Spleen (tissue), 11 donors: ENCODE results near the gene CREB3L2. TPM values are rescaled to one million over a fixed set of nuclear protein-coding genes. Genes with fewer than 3 reads are reported as not detected.
A peak's percentile ranks its signal among the peaks of the same experiment; 100 is the strongest.

Source experiments
- DNase-seq: peaks from one replicate; pipeline ENCODE4 v3.0.0-alpha.2; 2020
- H3K27ac ChIP-seq, 8 donors: fragments of 200-600 bp; sonication (generic) in 7 of 8; 1 replicate in 4 of 8; 2 replicates in 4 of 8; pipeline versions ENCODE4 v1.5.0 to v1.8.0; 2016 to 2021; ENCODE audit warnings: inconsistent platforms in 4 of 8, mild to moderate bottlenecking in 4 of 8, moderate library complexity in 1 of 8
- H3K27me3 ChIP-seq, 7 donors: fragments of 200-600 bp; sonication (generic) in 6 of 7; replicated peaks in 1 of 7; 1 replicate in 4 of 7; 2 replicates in 3 of 7; pipeline versions ENCODE4 v1.5.0 to v1.8.0; 2016 to 2021; ENCODE audit warnings: inconsistent platforms in 3 of 7, mild to moderate bottlenecking in 1 of 7
- H3K36me3 ChIP-seq, 6 donors: fragments of 200-600 bp; sonication (generic) in 5 of 6; 1 replicate in 4 of 6; 2 replicates in 2 of 6; pipeline versions ENCODE4 v1.5.0 to v1.8.0; 2016 to 2021; ENCODE audit warnings: inconsistent platforms in 2 of 6
- H3K4me1 ChIP-seq, 6 donors: fragments of 200-600 bp; sonication (generic) in 5 of 6; 1 replicate in 3 of 6; 2 replicates in 3 of 6; pipeline versions ENCODE4 v1.5.0 to v1.8.0; 2016 to 2021; ENCODE audit warnings: inconsistent platforms in 3 of 6
- H3K4me3 ChIP-seq, 8 donors: fragments of 200-600 bp; sonication (generic) in 7 of 8; 1 replicate in 4 of 8; 2 replicates in 4 of 8; pipeline versions ENCODE4 v1.5.0 to v1.8.0; 2016 to 2021; ENCODE audit warnings: inconsistent platforms in 4 of 8, mild to moderate bottlenecking in 4 of 8, moderate library complexity in 2 of 8
- H3K9me3 ChIP-seq, 8 donors: fragments of 200-600 bp; sonication (generic) in 7 of 8; 1 replicate in 4 of 8; 2 replicates in 4 of 8; pipeline versions ENCODE4 v1.5.0 to v1.8.0; 2016 to 2021; ENCODE audit warnings: inconsistent platforms in 4 of 8
- POLR2A ChIP-seq, 3 donors: fragments of 450-650 bp; IDR thresholded peaks; one replicate each; pipeline ENCODE4 v1.5.1; 2017; ENCODE audit warnings: antibody characterized with exemption in 3 of 3, mild to moderate bottlenecking in 1 of 3
- POLR2AphosphoS5 ChIP-seq, 3 donors: sonication (generic); formaldehyde crosslinking; IDR thresholded peaks; one replicate each; pipeline ENCODE4 v1.5.1; 2017; ENCODE audit warnings: antibody characterized with exemption in 3 of 3
- WGBS, 5 donors: extraction: QIAGEN DNeasy Blood & Tissue Kit in 3 of 5; methylation state at CpG; one replicate each; pipeline versions ENCODE4 v1.1.5 to v1.1.7; 2013 to 2018; 5-methylcytosine and 5-hydroxymethylcytosine counted together
- intact Hi-C: fragments of 100-400 bp; cut with DNase I; formaldehyde crosslinking; loops from one replicate; pipeline ENCODE4 v1.15.0; 2023; ENCODE audit warnings: low total_unique reads
- polyA plus RNA-seq, 3 donors: library from polyadenylated mRNA; stranded (reverse); fragments of 200-250 nt; gene quantifications; one replicate each; pipeline ENCODE4 v1.2.1, GENCODE V29; 2013
- total RNA-seq, 7 donors: library from RNA; depleted of rRNA in 3 of 7; stranded (reverse); fragments of >200 nt in 3 of 7; fragmentation: NEBNext Ultra II Directional in 4 of 7; extraction: Animal tissue kit (Norgen Biotek cat#: 25700) in 4 of 7; gene quantifications; one replicate each; pipeline versions ENCODE4 v1.1.0 to v1.2.1, GENCODE V29; 2016 to 2021
- TF ChIP-seq, protein P1 (sequence below), 11 experiments: fragments of 200-600 bp in 7 of 11; fragments of 450-650 bp in 4 of 11; sonication (generic) in 4 of 11; IDR thresholded peaks in 8 of 11; conservative IDR thresholded peaks in 3 of 11; 1 replicate in 7 of 11; 2 replicates in 4 of 11; pipeline versions ENCODE4 v1.4.0 to v1.8.0; 2016 to 2021; ENCODE audit warnings: antibody characterized with exemption in 11 of 11, inconsistent platforms in 4 of 11, mild to moderate bottlenecking in 1 of 11
- donor health status: healthy with polysubstance abuse.
- donor health status: DM: no; HTN: no; CAD: no; lungs with moderate emphysema.
- donor health status: DM: no; HTN: no; CAD: no.
- donor health status: Bipolar disorder and iron deficiency.
- donor health status: healthy.
- donor health status: DM: no; HTN: no; CAD: no.
- donor health status: DM: yes; HTN: yes; CAD: no.

The CREB3L2 gene
- total and polyA plus RNA-seq, 10 donors: 3.5 to 68.4 (median 42.4) TPM

DNA sequence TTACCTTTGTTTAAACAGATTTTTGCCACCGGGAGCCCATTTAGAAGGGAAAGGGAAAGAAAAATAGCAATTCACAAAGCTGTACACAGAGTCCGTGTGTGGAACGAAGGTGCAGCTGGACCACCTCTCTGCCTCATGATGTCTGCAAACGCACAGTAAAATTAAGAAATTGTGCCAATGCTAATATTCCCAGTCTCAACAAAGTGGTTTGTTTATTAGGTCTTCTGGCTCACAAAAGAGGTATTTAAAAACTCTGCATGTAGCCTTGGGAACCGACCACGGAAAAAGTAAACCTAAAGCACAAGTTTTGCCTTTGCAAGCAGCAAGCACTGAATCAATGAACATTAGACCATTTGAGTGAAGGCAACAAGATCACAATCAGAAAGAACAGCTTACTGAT, 57.7 kb downstream of the CREB3L2 start:
- TF ChIP-seq POLR2AphosphoS5 (IDR thresholded peaks at IDR 0.05): no peak
- TF ChIP-seq, protein P1, sequence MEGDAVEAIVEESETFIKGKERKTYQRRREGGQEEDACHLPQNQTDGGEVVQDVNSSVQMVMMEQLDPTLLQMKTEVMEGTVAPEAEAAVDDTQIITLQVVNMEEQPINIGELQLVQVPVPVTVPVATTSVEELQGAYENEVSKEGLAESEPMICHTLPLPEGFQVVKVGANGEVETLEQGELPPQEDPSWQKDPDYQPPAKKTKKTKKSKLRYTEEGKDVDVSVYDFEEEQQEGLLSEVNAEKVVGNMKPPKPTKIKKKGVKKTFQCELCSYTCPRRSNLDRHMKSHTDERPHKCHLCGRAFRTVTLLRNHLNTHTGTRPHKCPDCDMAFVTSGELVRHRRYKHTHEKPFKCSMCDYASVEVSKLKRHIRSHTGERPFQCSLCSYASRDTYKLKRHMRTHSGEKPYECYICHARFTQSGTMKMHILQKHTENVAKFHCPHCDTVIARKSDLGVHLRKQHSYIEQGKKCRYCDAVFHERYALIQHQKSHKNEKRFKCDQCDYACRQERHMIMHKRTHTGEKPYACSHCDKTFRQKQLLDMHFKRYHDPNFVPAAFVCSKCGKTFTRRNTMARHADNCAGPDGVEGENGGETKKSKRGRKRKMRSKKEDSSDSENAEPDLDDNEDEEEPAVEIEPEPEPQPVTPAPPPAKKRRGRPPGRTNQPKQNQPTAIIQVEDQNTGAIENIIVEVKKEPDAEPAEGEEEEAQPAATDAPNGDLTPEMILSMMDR (IDR thresholded peaks at IDR 0.05 in 8 of 11, conservative IDR thresholded peaks at IDR 0.05 in 3 of 11): no peak
- TF ChIP-seq POLR2A (IDR thresholded peaks at IDR 0.05): no peak
- H3K36me3 ChIP-seq: no peaks in the 10 kb centered on the region

DNA sequence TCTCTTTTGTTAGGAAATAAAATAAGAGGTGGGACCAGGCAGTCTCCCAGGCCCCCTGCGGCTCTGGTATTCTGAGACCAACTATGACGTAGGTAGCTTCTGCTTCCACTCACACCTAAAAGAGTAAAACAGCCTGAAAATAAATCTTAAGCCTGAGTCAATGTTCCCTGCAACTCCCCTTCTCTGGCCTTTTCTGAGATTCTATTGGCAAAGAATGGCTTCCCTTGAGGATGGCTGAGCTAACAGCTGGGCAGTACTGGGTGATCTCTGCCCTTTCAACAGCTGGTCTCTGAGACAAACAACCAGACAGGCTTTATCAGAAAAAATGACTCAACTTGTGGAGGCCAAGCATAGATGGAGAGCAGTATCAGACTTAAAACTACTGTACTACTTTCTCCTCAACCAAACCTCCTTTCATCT, 58.7 kb downstream of the CREB3L2 start:
- peaks cover 0 to 6% (median 3%) of the 10 kb centered on the region in 6 donors for H3K4me1 ChIP-seq
- no peaks in the 10 kb centered on the region for H3K36me3 ChIP-seq
- H3K4me3 ChIP-seq: no peak overlapping the region
- no peak for TF ChIP-seq POLR2A (IDR thresholded peaks at IDR 0.05)
- TF ChIP-seq POLR2AphosphoS5 (IDR thresholded peaks at IDR 0.05): peak in 1 of 3 donors; percentile 64
- 71 to 94% (median 89%) methylated on average over 2 of the region's 2 CpGs for WGBS, 5 donors
- H3K27ac ChIP-seq: peak overlapping the region in 4 of 8 donors; percentile 4 to 35 (median 20)
- intact Hi-C loops: loop anchor here (10.0 kb wide), 1 partner anchor 62 kb away; the partner anchor contains the start of gene CREB3L2
- H3K27me3 ChIP-seq: no peaks in the 10 kb centered on the region
- H3K9me3 ChIP-seq: no peaks in the 10 kb centered on the region
- DNase-seq: no peak

More for the DNA sequence above, 57.7 kb downstream of the CREB3L2 start:
- DNase-seq: no peak
- WGBS, 5 donors: 87 to 98% (median 94%) methylated on average over 6 of the region's 6 CpGs
- no peak overlapping the region for H3K27ac ChIP-seq
- no peak overlapping the region for H3K4me3 ChIP-seq
- H3K27me3 ChIP-seq: no peaks in the 10 kb centered on the region
- no peaks in the 10 kb centered on the region for H3K9me3 ChIP-seq
- intact Hi-C loops: loop anchor here (10.0 kb wide), 1 partner anchor 61 kb away; the partner anchor contains the start of gene CREB3L2
- H3K4me1 ChIP-seq: peaks cover 0 to 6% (median 3%) of the 10 kb centered on the region in 6 donors

DNA sequence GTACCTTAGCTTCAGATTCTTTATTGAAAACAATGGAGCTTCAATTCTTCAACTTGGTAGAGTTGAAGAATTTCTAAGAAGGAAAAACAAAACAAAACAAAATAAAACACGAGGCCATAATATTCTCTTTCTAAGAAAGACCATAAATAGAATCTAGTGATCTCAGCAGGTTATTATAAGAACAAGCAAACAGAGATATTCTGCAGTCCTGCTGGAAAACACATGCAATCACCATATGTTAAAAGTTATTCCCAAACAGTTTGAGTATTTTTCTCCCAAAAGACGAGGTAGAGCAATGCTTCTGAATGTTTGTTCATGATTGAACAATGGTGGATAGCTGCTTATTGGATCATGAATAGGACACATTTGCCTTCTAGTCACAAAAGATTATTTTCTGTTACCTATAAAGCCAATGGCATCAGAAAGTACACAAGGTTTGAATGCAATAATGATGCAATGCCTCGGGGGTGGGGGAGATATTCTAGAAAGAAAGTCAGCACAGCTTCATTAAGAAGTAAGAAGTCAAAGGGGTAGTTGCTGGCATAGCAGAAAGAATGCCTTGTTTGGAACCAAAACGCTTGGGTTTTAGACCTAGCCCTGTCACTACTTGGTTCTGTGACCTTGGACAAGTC, 59.3 kb downstream of the CREB3L2 start:
- peak overlapping the region in 4 of 8 donors; percentile 4 to 35 (median 20) for H3K27ac ChIP-seq
- H3K4me3 ChIP-seq: no peak overlapping the region
- intact Hi-C loops: loop anchor here (10.0 kb wide), 1 partner anchor 62 kb away; the partner anchor contains the start of gene CREB3L2
- TF ChIP-seq POLR2AphosphoS5 (IDR thresholded peaks at IDR 0.05): no peak
- H3K9me3 ChIP-seq: no peaks in the 10 kb centered on the region
- DNase-seq: no peak
- H3K36me3 ChIP-seq: no peaks in the 10 kb centered on the region
- 64 to 84% (median 75%) methylated on average over 4 of the region's 4 CpGs for WGBS, 5 donors
- peaks cover 0 to 6% (median 3%) of the 10 kb centered on the region in 6 donors for H3K4me1 ChIP-seq
- H3K27me3 ChIP-seq: no peaks in the 10 kb centered on the region

DNA sequence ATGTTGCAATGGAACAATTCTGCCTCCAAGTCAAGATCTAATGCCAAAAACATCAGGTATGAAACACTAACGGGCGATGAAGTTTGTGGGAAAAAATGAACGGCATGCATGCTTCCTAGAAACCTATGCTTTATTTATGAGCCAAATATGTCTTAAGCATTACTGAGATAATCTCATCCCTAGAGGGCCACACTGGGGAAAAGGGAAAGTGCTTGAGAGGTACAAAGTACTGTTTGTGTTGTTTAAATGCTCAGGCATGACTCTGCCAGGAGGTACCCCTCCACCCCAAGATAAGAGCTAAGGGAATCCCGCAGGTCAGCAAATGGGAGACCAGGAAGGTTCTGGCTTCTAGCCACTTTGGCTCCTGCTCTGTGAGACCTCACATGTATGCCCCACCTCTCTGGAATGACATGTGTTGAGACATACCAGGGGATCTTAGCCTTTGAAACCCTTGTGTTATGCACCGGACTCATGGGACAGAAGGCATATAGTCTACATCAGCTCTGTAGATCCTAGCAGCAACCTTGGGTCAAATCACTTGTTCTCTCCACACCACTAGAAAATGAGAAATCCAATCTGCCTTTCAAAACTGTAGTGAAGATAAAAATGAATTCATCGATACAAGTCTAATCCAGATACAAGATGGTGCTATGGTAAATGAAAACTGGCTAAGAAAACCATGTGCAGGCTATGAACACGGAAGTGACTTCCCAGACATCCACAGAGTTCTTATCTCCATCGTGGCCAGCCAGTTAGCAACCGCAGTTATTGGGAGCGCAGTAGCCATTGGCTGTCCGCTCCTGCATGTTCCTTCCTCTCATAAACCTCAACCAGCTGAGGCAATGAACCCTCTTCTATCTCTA, 61.0 kb downstream of the CREB3L2 start:
- intact Hi-C loops: loop anchor here (10.0 kb wide), 1 partner anchor 64 kb away; the partner anchor contains the start of gene CREB3L2
- H3K36me3 ChIP-seq: no peaks in the 10 kb centered on the region
- H3K4me3 ChIP-seq: no peak overlapping the region
- WGBS, 5 donors: 90 to 95% (median 93%) methylated on average over 11 of the region's 11 CpGs
- no peak for TF ChIP-seq POLR2A (IDR thresholded peaks at IDR 0.05)
- TF ChIP-seq, protein P1 (IDR thresholded peaks at IDR 0.05 in 8 of 11, conservative IDR thresholded peaks at IDR 0.05 in 3 of 11): no peak
- no peak for TF ChIP-seq POLR2AphosphoS5 (IDR thresholded peaks at IDR 0.05)
- no peak overlapping the region for H3K27ac ChIP-seq
- H3K27me3 ChIP-seq: no peaks in the 10 kb centered on the region
- no peaks in the 10 kb centered on the region for H3K9me3 ChIP-seq
- DNase-seq: no peak
- peaks cover 7 to 22% (median 17%) of the 10 kb centered on the region in 6 donors for H3K4me1 ChIP-seq
